HG02642 (cell line): ENCODE results near the gene HIVEP1.

ENCODE experiments used
- ATAC-seq: cut with Tn5 transposase; IDR thresholded peaks from one replicate; pipeline ENCODE4 v1.9.1; 2021; ENCODE audit warnings: mild to moderate bottlenecking; ENCODE audit not compliant: unreplicated experiment, poor library complexity

Gene HIVEP1

GRCh38 chr6:12039540-12040459 is 27.7 kb downstream of the HIVEP1 start:
- no peak for ATAC-seq

DNA sequence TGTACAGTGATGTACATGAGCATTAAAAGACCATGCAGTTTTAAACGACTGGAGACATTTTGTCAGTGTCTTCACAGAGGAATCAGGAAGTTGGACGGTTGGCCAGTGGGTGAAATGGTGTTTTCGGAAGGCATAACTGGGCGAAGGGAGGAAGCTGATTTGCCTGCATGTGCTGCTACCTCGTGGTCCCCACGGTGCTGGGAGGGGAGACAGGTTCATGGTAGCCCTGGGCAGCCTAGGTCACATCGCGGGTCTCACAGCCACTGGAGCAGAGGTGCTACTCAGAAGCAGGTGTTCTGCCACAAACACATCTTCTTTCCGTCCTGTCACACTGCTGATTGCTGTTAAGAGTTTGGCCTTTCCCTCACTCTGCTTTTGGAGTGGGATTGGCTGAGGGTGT is 35.2 kb downstream of the HIVEP1 start:
- no peak for ATAC-seq

- no peak for ATAC-seq
These were observed 35.8 kb downstream of the HIVEP1 start for GRCh38 chr6:12047792-12048432.

DNA sequence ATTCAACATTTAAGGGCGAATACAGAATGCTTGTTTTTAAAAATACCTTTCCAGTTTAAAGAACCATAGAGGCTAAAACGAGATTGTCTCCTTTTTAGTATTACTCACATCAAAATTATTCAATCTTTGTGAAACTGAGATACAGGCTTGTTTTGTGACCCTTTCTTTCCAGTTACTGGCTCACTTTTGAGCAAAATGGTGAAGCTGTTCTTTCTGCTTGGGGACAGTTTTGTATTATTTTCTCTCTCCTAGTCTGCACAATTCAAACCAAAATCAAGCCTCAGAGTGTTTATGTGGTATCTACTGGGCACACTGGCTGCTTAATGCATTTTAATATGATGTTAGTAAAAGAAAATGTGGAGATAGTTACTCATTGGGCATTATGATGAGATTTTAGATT is 36.5 kb downstream of the HIVEP1 start:
- ATAC-seq, result no peak

GRCh38 chr6:12049165-12049564 is 37.1 kb downstream of the HIVEP1 start:
- ATAC-seq, result peak; percentile 60

GRCh38 chr6:12051861-12052368 is 39.8 kb downstream of the HIVEP1 start:
- ATAC-seq, result peak; percentile 75

GRCh38 chr6:12058172-12058961 is 46.3 kb downstream of the HIVEP1 start:
- ATAC-seq, result no peak

- ATAC-seq, result peak; percentile 80
These were observed 48.9 kb downstream of the HIVEP1 start for GRCh38 chr6:12060780-12061609.

- ATAC-seq, result no peak
These were observed 50.5 kb downstream of the HIVEP1 start for GRCh38 chr6:12062605-12063004.

DNA sequence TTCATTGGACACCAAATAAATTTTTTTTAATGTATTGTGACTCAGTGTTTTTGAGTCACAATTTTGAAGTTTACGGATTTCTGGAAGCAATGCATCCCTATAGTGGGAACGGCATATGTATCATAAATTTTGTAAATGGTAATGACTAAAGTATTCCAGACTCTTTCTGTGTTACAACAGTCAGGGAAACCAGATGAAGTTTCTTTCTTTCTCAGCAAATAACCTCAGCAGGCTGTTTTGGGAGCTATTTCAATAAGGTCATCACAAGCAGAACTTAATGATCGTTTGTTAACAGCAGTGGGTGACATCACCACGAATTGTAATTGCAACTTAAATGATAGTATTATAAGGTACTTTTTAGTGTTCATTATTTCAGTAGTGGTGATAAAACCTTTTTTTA is 52.0 kb downstream of the HIVEP1 start:
- ATAC-seq, result no peak

GRCh38 chr6:12064538-12065071 is 52.5 kb downstream of the HIVEP1 start:
- no peak for ATAC-seq

GRCh38 chr6:12065321-12066140 is 53.4 kb downstream of the HIVEP1 start:
- peak; percentile 52 for ATAC-seq

- ATAC-seq, result no peak
These were observed 54.2 kb downstream of the HIVEP1 start for GRCh38 chr6:12066297-12066696.

GRCh38 chr6:12068899-12069557 is 56.9 kb downstream of the HIVEP1 start:
- no peak for ATAC-seq

- no peak for ATAC-seq
These were observed 57.9 kb downstream of the HIVEP1 start for GRCh38 chr6:12069891-12070529.

- ATAC-seq, result no peak
These were observed 59.0 kb downstream of the HIVEP1 start for GRCh38 chr6:12071064-12071615.

DNA sequence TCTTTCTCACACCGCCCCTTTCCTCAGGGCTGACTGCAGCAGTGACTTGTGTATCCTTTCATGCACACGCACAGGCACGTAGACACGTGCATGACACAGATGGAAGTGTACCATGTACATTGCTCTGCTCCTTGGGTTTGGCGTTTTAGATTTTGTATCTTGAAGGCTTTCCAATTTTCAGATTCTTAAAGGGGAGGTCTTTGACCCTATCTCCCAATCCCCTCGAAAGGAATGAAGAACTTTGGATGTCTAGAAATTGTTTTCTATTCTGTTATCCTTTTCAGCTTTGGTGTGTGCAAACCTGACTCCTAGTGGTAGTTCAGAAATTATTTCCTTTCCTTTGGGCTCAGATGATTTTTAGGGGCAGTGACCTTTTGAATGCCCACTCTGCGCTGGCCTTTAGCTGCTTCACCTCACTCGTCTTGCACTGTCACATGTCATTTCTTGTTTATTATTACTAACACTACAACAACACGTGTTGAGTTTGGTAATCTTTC is 63.0 kb downstream of the HIVEP1 start:
- no peak for ATAC-seq
